Astrocyte (in vitro differentiated cells and primary cell): ENCODE results near the gene PTGIS. TPM values are rescaled to one million over a fixed set of nuclear protein-coding genes. Genes with fewer than 3 reads are reported as not detected.

Source experiments
- DNase-seq: peaks from one replicate; pipeline ENCODE4 v3.0.0-alpha.2; 2010; ENCODE audit warnings: low read depth
- FAIRE-seq: peaks from 2 replicates; lab custom pipeline; 2011; peaks lifted over from hg19 to GRCh38; lab: Jason Lieb, UNC
- H2AFZ ChIP-seq: 2 replicates; pipeline ENCODE4 v1.6.0; 2012; ENCODE audit warnings: low read depth, low read length, inconsistent platforms
- H3K27ac ChIP-seq: 2 replicates; pipeline ENCODE4 v1.5.1; 2011; ENCODE audit warnings: low read depth, low read length, inconsistent platforms
- H3K27me3 ChIP-seq: 2 replicates; pipeline ENCODE4 v1.6.0; 2011; ENCODE audit warnings: low read length, inconsistent platforms; ENCODE audit not compliant: insufficient read depth
- H3K36me3 ChIP-seq: 2 replicates; pipeline ENCODE4 v1.5.1; 2011; ENCODE audit warnings: low read length, inconsistent platforms; ENCODE audit not compliant: insufficient read depth
- H3K4me1 ChIP-seq: 2 replicates; pipeline ENCODE4 v1.5.1; 2011; ENCODE audit warnings: low read length, inconsistent platforms; ENCODE audit not compliant: insufficient read depth
- H3K4me2 ChIP-seq: 2 replicates; pipeline ENCODE4 v1.6.0; 2012; ENCODE audit warnings: low read length, inconsistent platforms
- H3K4me3 ChIP-seq: 2 replicates; pipeline ENCODE4 v1.5.1; 2011; ENCODE audit warnings: low read depth, mild to moderate bottlenecking, low read length, inconsistent platforms; ENCODE audit not compliant: insufficient read depth
- H3K79me2 ChIP-seq: 2 replicates; pipeline ENCODE4 v1.6.0; 2012; ENCODE audit warnings: mild to moderate bottlenecking, low read length, inconsistent platforms; ENCODE audit not compliant: insufficient read depth
- H3K9ac ChIP-seq: 2 replicates; pipeline ENCODE4 v1.6.0; 2012; ENCODE audit warnings: mild to moderate bottlenecking, low read length, inconsistent platforms
- H3K9me3 ChIP-seq: 2 replicates; pipeline ENCODE4 v1.5.1; 2012; ENCODE audit warnings: low read depth, mild to moderate bottlenecking, low read length, inconsistent platforms; ENCODE audit not compliant: insufficient read depth
- H4K20me1 ChIP-seq: 2 replicates; pipeline ENCODE4 v1.6.0; 2012; ENCODE audit warnings: low read length, inconsistent platforms; ENCODE audit not compliant: insufficient read depth
- H3K27ac Mint-ChIP-seq: one replicate; pipeline ENCODE4 v1.8.0; 2021; ENCODE audit warnings: mild to moderate bottlenecking, mixed read lengths; ENCODE audit not compliant: unreplicated experiment
- H3K27me3 Mint-ChIP-seq: one replicate; pipeline ENCODE4 v1.8.0; 2021; ENCODE audit warnings: low read depth, mixed read lengths; ENCODE audit not compliant: unreplicated experiment
- H3K36me3 Mint-ChIP-seq: one replicate; pipeline ENCODE4 v1.8.0; 2021; ENCODE audit warnings: low read depth, mixed read lengths; ENCODE audit not compliant: unreplicated experiment
- H3K4me1 Mint-ChIP-seq: one replicate; pipeline ENCODE4 v1.8.0; 2021; ENCODE audit warnings: low read depth, mixed read lengths; ENCODE audit not compliant: unreplicated experiment
- H3K4me3 Mint-ChIP-seq: one replicate; pipeline ENCODE4 v1.8.0; 2021; ENCODE audit warnings: mild to moderate bottlenecking, moderate library complexity, mixed read lengths; ENCODE audit not compliant: unreplicated experiment
- H3K9me3 Mint-ChIP-seq: one replicate; pipeline ENCODE4 v1.8.0; 2021; ENCODE audit warnings: mild to moderate bottlenecking, mixed read lengths; ENCODE audit not compliant: unreplicated experiment
- EZH2 ChIP-seq: IDR thresholded peaks from 2 replicates; pipeline ENCODE4 v1.6.1; 2012; ENCODE audit warnings: mild to moderate bottlenecking, low read length, inconsistent platforms; ENCODE audit not compliant: insufficient read depth
- total RNA-seq: library from RNA; stranded (reverse); gene quantifications from 2 replicates; pipeline ENCODE4 v1.2.1, GENCODE V29; 2021
- TF ChIP-seq, protein P1 (sequence below): IDR thresholded peaks from 2 replicates; pipeline ENCODE4 v1.5.1; 2011; ENCODE audit warnings: low read depth, mild to moderate bottlenecking, inconsistent platforms, low read length, moderate library complexity; ENCODE audit not compliant: insufficient read depth

The PTGIS gene
- total RNA-seq, 1 donor from 2014 or later, result 1.9 TPM

DNA sequence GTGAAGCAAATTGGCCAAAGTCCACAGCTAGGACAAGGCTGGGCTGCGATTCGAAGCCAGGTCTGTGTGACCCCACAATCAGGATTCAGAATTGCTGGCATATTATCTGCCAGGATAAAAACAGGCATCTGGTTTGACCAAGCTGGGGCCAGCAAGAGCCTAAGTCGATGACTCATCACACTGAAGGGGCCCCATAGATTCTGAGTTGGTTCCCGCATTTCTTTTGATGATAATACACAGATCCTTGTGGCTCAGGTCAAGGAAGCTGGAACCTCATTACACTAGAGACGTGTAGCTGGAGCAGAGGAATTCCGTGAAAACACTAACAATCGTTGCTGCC lies 92.0 kb downstream of the PTGIS start:
- Histone ChIP-seq H4K20me1 (no peaks in the 10 kb centered on the region), H3K4me3 (no peak overlapping the region), H3K79me2 (no peaks in the 10 kb centered on the region), H3K9ac (no peak overlapping the region), H3K36me3 (no peaks in the 10 kb centered on the region), H3K27ac (no peak overlapping the region), H3K9me3 (no peaks in the 10 kb centered on the region), H3K4me1 (no peaks in the 10 kb centered on the region), H3K4me2 (no peak overlapping the region), H2AFZ (no peak overlapping the region), H3K27me3 (peaks cover 25% of the 10 kb centered on the region)
- H3K4me3 Mint-ChIP-seq, result no peak overlapping the region
- no peaks in the 10 kb centered on the region for H3K36me3 Mint-ChIP-seq
- TF ChIP-seq, protein P1, sequence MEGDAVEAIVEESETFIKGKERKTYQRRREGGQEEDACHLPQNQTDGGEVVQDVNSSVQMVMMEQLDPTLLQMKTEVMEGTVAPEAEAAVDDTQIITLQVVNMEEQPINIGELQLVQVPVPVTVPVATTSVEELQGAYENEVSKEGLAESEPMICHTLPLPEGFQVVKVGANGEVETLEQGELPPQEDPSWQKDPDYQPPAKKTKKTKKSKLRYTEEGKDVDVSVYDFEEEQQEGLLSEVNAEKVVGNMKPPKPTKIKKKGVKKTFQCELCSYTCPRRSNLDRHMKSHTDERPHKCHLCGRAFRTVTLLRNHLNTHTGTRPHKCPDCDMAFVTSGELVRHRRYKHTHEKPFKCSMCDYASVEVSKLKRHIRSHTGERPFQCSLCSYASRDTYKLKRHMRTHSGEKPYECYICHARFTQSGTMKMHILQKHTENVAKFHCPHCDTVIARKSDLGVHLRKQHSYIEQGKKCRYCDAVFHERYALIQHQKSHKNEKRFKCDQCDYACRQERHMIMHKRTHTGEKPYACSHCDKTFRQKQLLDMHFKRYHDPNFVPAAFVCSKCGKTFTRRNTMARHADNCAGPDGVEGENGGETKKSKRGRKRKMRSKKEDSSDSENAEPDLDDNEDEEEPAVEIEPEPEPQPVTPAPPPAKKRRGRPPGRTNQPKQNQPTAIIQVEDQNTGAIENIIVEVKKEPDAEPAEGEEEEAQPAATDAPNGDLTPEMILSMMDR, result no peak
- no peak for TF ChIP-seq EZH2
- peaks cover 6% of the 10 kb centered on the region for H3K4me1 Mint-ChIP-seq
- FAIRE-seq (no peak), DNase-seq (no peak)
- no peaks in the 10 kb centered on the region for H3K9me3 Mint-ChIP-seq
- H3K27me3 Mint-ChIP-seq, result peaks cover 48% of the 10 kb centered on the region
- H3K27ac Mint-ChIP-seq, result no peak overlapping the region

DNA sequence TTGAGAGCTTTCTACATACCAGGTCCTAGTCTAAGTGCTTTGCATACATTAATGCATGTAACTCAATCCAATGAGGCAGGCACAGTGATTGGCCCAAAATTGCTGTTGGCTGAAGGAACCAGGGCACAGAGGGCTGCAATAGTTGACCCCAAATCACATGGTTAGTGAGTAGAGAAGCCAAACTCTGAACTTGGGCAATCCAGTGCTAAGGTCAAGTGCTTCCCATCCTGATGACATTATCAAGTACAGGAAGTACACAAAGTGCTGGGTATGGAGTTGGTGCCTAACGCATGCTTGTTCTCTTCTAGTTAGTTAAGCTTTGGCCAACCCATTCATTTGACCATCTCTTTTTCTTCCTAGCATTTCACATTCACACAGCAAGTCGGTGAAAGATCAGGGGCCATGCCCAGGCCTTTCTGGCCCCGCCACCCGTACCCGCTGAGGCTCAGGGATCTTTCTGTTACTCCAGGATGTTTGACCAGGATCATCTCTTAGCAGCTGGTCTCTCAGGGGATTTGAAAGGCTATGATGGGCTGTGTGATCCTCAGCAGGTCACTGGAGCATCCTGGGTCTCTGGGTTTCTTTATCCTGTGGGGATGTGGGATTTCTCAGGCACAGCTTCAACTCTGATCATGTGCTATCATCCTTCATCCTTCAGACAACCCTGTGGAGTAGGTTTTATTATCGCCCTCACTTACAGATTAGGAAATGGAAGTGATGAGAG lies 92.5 kb downstream of the PTGIS start:
- TF ChIP-seq, protein P1, result no peak
- TF ChIP-seq EZH2, result no peak
- Histone ChIP-seq H3K27ac (no peak overlapping the region), H3K9ac (no peak overlapping the region), H4K20me1 (no peaks in the 10 kb centered on the region), H3K9me3 (no peaks in the 10 kb centered on the region), H3K36me3 (no peaks in the 10 kb centered on the region), H3K4me3 (no peak overlapping the region), H2AFZ (no peak overlapping the region), H3K4me1 (no peaks in the 10 kb centered on the region), H3K27me3 (peaks cover 26% of the 10 kb centered on the region), H3K79me2 (no peaks in the 10 kb centered on the region), H3K4me2 (no peak overlapping the region)
- Mint-ChIP-seq H3K4me1 (peaks cover 6% of the 10 kb centered on the region), H3K36me3 (no peaks in the 10 kb centered on the region), H3K9me3 (no peaks in the 10 kb centered on the region), H3K4me3 (no peak overlapping the region), H3K27me3 (peaks cover 50% of the 10 kb centered on the region), H3K27ac (no peak overlapping the region)
- DNase-seq (no peak), FAIRE-seq (no peak)

DNA sequence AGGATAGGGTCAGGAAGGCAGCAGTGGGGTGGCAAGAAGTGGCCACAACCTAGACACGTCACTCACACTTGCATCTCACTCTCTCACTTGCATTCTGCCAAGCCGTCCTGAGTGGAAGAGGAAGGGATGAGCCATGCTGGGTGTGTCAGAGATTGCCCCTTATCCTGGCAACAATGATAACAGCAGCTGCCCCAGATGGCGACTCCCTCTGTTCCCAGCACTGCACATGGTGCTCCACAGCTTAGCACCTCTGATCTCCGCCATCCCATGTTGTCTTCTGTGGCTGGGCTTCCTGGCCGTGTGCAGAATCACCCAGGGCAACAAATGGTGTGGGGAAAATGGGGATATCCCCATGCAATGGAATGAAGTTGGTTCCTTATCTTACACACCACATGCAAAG lies 96.5 kb downstream of the PTGIS start:
- H4K20me1 ChIP-seq, result no peaks in the 10 kb centered on the region
- no peak overlapping the region for H3K27ac Mint-ChIP-seq
- no peak overlapping the region for H3K4me3 Mint-ChIP-seq
- no peaks in the 10 kb centered on the region for H3K9me3 ChIP-seq
- no peaks in the 10 kb centered on the region for H3K4me1 ChIP-seq
- H2AFZ ChIP-seq, result no peak overlapping the region
- no peaks in the 10 kb centered on the region for H3K79me2 ChIP-seq
- H3K9ac ChIP-seq, result no peak overlapping the region
- H3K9me3 Mint-ChIP-seq, result peaks cover 4% of the 10 kb centered on the region
- TF ChIP-seq, protein P1, result no peak
- no peak for TF ChIP-seq EZH2
- H3K36me3 Mint-ChIP-seq, result no peaks in the 10 kb centered on the region
- H3K36me3 ChIP-seq, result no peaks in the 10 kb centered on the region
- H3K4me2 ChIP-seq, result no peak overlapping the region
- H3K4me3 ChIP-seq, result no peak overlapping the region
- peaks cover 4% of the 10 kb centered on the region for H3K4me1 Mint-ChIP-seq
- peaks cover 71% of the 10 kb centered on the region for H3K27me3 Mint-ChIP-seq
- DNase-seq (no peak), FAIRE-seq (no peak)
- H3K27ac ChIP-seq, result no peak overlapping the region
- H3K27me3 ChIP-seq, result peaks cover 31% of the 10 kb centered on the region
